HG02870 (cell line): ENCODE results near the gene TMEM175.
"Not testable (repeated sequence)": the region's sequence is repeated elsewhere in the genome, so short reads cannot be mapped to it uniquely, and the experiment has no call there.

ENCODE experiments used
- ATAC-seq: cut with Tn5 transposase; IDR thresholded peaks from one replicate; pipeline ENCODE4 v1.9.1; 2021; ENCODE audit warnings: mild to moderate bottlenecking, moderate library complexity; ENCODE audit not compliant: unreplicated experiment

TMEM175 gene

GRCh38 chr4:968621-969394, 36.5 kb downstream of the TMEM175 start:
- ATAC-seq = no peak

GRCh38 chr4:970046-970745, 37.9 kb downstream of the TMEM175 start:
- ATAC-seq = no peak

- ATAC-seq = no peak
Observed at GRCh38 chr4:970854-971520, 38.7 kb downstream of the TMEM175 start.

GRCh38 chr4:971666-972500, 39.6 kb downstream of the TMEM175 start:
- no peak for ATAC-seq

- peak; percentile 38 for ATAC-seq
Observed at GRCh38 chr4:972651-973424, 40.6 kb downstream of the TMEM175 start.

GRCh38 chr4:973431-974397, 41.5 kb downstream of the TMEM175 start, which contains the start of gene DGKQ:
Gene DGKQ (minus strand): TSS chr4:973569. CDS start chr4:973482, 87 bp downstream.
- peak; percentile 68 for ATAC-seq

- ATAC-seq = no peak
Observed at GRCh38 chr4:974668-975067, 42.4 kb downstream of the TMEM175 start.

GRCh38 chr4:976016-976415, 43.8 kb downstream of the TMEM175 start:
- ATAC-seq = not testable (repeated sequence)

GRCh38 chr4:978957-979701, 46.9 kb downstream of the TMEM175 start:
- ATAC-seq = no peak

GRCh38 chr4:982291-982690, 50.0 kb downstream of the TMEM175 start:
- ATAC-seq = no peak

GRCh38 chr4:982814-983213, 50.6 kb downstream of the TMEM175 start:
- no peak for ATAC-seq

GRCh38 chr4:984336-985054, 52.2 kb downstream of the TMEM175 start:
- no peak for ATAC-seq

- ATAC-seq = no peak
Observed at GRCh38 chr4:985123-985830, 53.0 kb downstream of the TMEM175 start.

- ATAC-seq = peak; percentile 13
Observed at GRCh38 chr4:986428-986878, 54.2 kb downstream of the TMEM175 start.

GRCh38 chr4:986879-987623, 54.8 kb downstream of the TMEM175 start, which contains the start of gene IDUA:
Gene IDUA (plus strand): TSS chr4:987044. CDS start chr4:987085, 41 bp downstream.
- ATAC-seq = peak; percentile 69
